Left cardiac atrium (tissue), 4 donors: ENCODE data around the gene KCNQ5. TPM values are rescaled to one million over a fixed set of nuclear protein-coding genes. Genes with fewer than 3 reads are reported as not detected.

Experiments
- ATAC-seq, 2 donors: fragments of 200-7000 bp; cut with Tn5 transposase; one replicate each; pipeline ENCODE4 v1.9.1; 2020; ENCODE audit warnings: mild to moderate bottlenecking in 2 of 2, moderate library complexity in 2 of 2
- DNase-seq: peaks from one replicate; pipeline ENCODE4 v3.0.0-alpha.2; 2020
- intact Hi-C, 2 donors: fragments of 100-400 bp; cut with DNase I; formaldehyde crosslinking; loops; one replicate each; pipeline versions ENCODE4 v1.14.1 to v1.15.1; 2022 to 2023
- total RNA-seq, 2 donors: library from RNA; stranded (reverse); fragmentation: NEBNext Ultra II Directional; extraction: Animal tissue kit (Norgen Biotek cat#: 25700); gene quantifications; one replicate each; pipeline ENCODE4 v1.2.1, GENCODE V29; 2021
- donor health status: DM: no; HTN: yes; CAD: no.
- donor health status: DM: no; HTN: yes; CAD: no; lungs with severe emphysema.
- donor health status: DM: yes; HTN: yes; CAD: no.
- donor health status: Dilated cardiomyopathy.

Gene KCNQ5
- total RNA-seq, 2 donors from 2014 or later, result 0.16 to 0.44 TPM

DNA sequence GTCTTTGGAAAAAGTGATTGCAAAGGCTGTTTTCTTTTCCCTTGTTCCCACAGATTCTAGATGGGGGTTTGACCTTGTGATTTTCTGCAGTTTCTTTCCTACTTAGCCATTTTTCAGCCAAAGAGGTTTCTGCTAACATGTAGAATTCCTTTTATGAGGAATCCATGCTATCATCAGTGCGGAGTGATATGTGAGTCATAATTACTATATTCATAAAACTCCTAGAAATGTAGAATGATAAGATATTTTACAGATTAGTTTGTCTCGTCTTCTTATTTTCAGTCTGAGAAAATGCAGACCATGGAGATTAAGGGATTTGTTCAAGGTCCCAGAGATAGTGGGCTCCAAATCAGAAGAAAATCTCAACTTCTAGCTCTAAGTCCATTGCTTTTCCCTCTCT, 98.6 kb downstream of the KCNQ5 start:
- DNase-seq, result no peak
- intact Hi-C loops, result no loop called here
- ATAC-seq, result no peak

- intact Hi-C loops, result no loop called here
- ATAC-seq (no peak), DNase-seq (no peak)
These were observed 99.5 kb downstream of the KCNQ5 start for GRCh38 chr6:72721346-72721745.

DNA sequence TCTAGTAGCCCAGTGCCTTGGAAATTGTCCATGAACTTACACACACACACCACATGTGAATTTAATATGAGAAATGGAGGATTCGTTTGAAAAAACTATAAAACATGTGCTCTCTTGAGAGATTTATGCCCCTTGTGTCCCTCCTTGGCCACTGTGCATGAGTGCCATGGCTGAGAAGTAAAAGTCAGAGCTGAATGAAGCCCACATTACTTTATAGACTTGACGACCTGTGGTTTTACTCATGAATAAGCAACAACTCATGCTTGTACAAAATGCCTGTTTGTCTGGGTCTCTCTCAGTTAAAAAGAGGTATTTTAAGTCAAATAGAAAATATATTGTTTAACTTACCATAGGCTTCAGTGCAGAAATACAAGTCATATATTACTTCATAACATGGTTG, 102.7 kb downstream of the KCNQ5 start:
- DNase-seq, result no peak
- no peak for ATAC-seq
- intact Hi-C loops, result no loop called here

- intact Hi-C loops, result no loop called here
- no peak for ATAC-seq
These were observed 107.0 kb downstream of the KCNQ5 start for GRCh38 chr6:72728706-72729343.

DNA sequence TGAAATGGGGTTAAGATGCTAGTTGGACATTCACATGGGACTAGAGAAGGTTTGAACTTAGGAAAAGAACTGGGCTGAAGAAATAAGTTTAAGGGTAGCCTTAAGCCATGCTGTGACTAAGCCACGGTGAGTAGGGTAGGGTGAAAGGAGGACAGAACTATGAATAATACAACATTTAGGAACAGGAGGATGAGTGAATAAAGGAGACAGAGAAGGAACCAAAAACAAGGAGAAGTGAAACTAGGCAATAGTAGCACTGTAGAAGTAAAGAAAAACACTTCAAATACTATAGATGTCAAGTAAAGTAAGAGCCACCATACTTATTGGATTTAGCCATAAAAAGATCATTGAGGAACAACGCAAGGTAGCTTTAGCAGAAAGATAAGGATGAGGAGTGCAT, 111.2 kb downstream of the KCNQ5 start:
- no peak for DNase-seq
- intact Hi-C loops, result no loop called here
- no peak for ATAC-seq

More at GRCh38 chr6:72728706-72729343, 107.0 kb downstream of the KCNQ5 start:
- no peak for DNase-seq

- no peak for DNase-seq
- intact Hi-C loops, result no loop called here
- no peak for ATAC-seq
These were observed 116.2 kb downstream of the KCNQ5 start for GRCh38 chr6:72738091-72738490.

DNA sequence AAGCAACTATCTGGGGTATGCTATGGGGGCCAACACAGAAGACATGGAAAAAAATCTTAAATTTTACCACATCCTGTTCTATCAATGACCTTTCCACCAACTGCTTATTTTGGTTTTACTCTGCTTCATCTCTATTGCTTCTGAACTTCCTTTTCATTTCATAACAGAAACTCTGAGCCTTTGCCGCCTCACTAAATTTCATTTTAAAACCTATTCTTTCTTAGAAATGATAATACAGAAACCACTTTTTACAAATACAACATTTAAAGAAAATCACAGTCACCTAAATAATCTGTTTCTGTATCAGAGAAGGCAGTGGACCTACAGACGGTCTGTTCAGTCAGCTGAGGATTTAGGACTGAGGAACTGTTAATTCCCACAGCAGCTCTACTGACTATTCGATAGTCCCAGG, 117.5 kb downstream of the KCNQ5 start:
- DNase-seq, result no peak
- no peak for ATAC-seq
- intact Hi-C loops, result no loop called here

DNA sequence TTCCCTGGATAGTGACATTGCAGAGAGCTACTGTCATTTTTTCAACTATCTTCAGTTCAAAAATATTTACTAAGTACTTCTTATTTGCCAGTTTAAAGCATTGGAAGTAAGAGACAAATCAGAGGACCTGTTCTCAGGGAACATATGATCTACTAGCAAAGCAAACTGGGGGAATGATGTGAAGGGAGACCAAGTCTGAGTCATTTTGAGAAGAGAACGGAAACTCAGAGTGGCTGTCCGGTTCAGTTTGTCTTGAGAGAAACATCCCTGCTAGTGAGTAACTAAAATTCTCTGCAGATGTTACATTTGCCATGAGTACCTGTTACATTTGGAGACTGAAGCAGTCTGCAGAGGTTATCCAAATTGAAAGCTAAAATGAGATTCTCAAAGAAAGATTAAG, 118.3 kb downstream of the KCNQ5 start:
- intact Hi-C loops, result no loop called here
- DNase-seq (no peak), ATAC-seq (no peak)

- no peak for DNase-seq
- ATAC-seq, result no peak
- intact Hi-C loops, result no loop called here
These were observed 119.2 kb downstream of the KCNQ5 start for GRCh38 chr6:72741083-72741482.

DNA sequence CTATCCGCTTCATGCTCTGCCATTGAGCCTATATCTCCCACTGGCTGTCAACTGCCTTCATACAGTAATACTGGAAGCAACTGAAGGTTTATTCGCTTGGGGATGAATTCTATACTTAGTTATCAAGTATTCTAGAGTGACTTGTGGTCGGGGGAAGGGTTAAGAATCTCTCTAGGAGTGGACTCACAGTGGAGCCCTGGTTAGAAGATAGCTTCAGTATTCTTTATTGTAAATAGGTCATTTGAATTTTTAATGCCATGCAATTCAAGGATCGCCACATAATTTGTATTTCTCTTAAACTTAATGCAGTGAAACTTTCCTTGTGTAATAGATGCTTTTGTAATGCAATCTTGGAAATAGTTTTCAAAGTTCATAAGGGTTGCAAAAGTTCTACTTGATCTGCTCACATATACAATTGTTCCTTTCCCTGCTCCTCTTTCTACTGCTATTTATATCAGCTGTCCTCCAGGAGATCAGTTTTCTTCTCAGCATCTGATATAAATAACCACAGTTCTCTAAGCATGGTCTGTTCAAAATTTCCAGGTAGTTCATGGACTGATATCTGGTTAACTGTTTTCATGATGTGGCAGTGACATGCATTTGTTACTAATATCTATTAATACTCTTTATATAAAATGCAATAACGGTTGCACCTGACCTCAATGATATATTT, 120.3 kb downstream of the KCNQ5 start:
- ATAC-seq, result no peak
- intact Hi-C loops, result no loop called here
- no peak for DNase-seq

- DNase-seq (no peak), ATAC-seq (peak in 1 of 2 donors; percentile 86)
- intact Hi-C loops, result no loop called here
These were observed 124.4 kb downstream of the KCNQ5 start for GRCh38 chr6:72746276-72746675.

DNA sequence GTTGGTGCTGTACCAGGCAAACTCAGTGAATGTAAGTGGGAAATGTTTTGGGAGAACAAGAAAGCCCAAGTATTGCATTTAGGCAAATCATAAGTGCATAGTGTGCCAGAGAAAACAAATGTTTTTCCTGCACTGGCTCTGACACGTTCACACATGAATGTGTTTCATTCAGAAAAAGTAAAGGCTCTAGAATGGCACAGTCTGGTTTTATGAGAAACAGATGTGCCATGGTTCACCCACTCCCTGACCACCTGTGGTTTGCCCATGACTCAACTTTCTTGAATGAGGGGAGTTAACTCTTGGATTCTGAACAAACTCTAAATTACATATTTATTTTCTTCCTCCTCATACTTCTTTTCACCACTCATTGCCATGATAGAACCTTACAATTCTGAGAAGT, 126.9 kb downstream of the KCNQ5 start:
- DNase-seq (no peak), ATAC-seq (peak in 1 of 2 donors; percentile 88)
- intact Hi-C loops, result no loop called here

DNA sequence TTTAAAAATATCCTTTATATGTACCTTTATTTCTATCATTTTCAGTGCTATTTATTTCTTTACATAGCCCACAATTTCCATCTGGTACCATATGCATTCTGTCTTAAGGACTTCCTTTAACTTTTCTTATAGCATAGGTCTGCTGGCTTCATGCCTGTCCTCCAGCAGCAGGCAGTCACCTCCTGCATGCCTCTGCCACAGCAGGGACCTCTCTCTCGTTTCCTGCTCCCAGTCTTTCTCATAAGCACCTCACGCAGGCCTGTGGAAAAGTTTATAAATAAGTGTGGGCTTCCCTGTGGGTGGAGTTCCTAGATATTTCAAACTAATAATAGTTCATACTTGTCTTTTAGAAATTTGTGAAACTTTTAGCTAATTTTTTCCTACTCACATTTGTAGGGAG, 133.9 kb downstream of the KCNQ5 start:
- DNase-seq, result no peak
- no peak for ATAC-seq
- intact Hi-C loops, result no loop called here

DNA sequence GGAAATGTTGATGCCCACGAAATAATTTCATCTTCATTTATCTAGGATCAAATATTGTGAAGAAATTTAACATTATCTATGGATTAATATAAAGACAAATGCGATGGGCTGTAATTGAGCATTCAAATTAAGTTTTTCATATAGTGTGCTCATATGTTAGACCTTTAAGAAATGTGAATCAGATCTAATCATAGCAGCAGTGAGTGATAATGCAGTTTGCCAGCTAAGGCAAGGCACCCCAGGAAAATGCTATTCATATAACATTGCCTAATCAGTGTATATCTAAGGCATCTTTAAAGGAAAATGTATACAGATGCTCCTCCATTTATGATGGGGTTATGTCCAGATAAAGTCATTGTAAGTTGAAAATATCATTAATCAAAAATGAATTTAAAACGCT, 135.2 kb downstream of the KCNQ5 start:
- intact Hi-C loops, result no loop called here
- ATAC-seq (no peak), DNase-seq (no peak)

- no peak for ATAC-seq
- DNase-seq, result no peak
- intact Hi-C loops, result no loop called here
These were observed 136.1 kb downstream of the KCNQ5 start for GRCh38 chr6:72757926-72758325.

- intact Hi-C loops, result no loop called here
These were observed 137.0 kb downstream of the KCNQ5 start for GRCh38 chr6:72758901-72759300.

DNA sequence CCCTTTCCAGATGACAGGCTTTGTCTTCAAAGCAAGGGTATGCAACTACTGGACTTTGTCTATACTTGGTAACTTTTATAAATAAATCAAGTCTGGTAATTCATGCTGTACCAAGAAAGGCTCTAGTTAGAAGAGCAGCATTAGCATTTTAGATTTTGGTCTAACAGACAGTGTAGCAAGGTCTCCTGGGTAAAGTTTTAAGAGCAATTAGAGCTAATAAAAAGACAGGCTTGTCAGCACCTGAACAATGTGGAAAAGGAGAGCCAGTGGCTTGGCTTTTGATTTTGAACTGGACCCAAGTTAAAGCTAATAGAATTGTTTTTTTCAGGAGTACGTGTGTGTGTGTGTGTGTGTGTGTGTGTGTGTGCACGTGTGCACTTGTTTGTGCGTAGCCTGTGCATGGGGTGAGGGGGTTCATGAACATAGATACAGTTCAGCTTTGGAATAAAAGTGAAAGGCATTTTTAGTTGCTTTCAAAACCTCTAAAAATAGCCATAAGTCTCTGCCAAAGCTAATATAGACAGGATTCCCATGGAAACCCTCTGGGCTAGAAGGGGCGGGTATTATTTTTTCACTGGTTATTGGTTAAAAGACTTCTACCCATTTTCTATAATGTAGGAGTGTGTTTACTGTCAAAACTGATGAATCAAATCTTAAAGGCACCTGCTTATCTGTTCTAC, 138.4 kb downstream of the KCNQ5 start:
- DNase-seq, result no peak
- intact Hi-C loops, result no loop called here
- ATAC-seq, result peak; percentile 44 to 64

More at GRCh38 chr6:72758901-72759300, 137.0 kb downstream of the KCNQ5 start:
- DNase-seq, result no peak
- no peak for ATAC-seq

DNA sequence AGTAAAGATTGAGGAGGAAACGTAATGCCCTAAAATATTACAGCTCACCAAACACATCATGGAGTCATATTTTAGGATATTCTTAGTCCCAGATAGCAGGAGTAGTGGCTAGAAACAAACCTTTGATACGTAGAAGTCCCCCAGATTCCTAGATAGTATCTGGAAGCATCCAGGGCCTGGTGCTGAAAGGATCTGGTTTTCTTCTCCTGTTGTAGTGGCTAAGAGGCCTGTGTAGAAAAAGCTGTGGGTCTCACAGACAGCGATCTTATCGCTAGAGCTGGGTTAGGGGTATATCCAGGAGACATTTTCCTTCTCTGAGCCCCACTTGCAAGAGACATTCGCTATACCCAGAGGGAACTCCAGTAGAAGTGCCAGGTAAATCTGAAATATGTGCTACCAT, 139.9 kb downstream of the KCNQ5 start:
- DNase-seq, result no peak
- intact Hi-C loops, result no loop called here
- no peak for ATAC-seq

DNA sequence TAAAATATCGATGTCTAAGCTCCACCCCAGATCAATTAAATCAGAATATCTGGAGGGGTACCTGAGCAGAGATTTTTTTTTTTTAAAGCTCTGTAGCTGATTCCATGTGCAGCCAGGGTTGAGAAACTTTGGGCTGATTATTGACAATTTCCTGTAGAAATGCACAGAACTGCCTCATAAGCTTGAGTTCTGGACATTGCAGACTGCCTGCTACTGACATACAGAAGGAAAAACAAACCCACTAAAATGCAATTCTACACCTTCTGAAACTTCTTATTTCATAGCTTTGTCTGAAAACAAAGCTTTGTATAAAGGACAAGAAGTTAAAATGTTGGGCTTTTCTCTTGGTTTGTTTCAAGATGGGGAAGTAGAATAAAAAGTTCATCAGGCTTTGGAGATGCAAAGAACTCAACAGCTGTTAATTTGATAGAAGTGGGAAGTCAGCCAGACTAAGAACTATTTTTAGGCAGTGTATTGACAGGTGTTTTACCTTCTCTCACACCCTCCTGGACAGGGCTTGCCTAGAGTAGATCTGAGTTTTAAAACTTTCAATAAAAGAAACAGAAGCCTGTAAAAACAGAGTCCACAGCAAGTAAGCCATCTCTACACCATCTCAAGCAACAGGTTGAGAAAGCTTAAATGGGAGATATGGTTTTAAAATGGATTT, 147.7 kb downstream of the KCNQ5 start:
- DNase-seq (no peak), ATAC-seq (no peak)
- intact Hi-C loops, result no loop called here

DNA sequence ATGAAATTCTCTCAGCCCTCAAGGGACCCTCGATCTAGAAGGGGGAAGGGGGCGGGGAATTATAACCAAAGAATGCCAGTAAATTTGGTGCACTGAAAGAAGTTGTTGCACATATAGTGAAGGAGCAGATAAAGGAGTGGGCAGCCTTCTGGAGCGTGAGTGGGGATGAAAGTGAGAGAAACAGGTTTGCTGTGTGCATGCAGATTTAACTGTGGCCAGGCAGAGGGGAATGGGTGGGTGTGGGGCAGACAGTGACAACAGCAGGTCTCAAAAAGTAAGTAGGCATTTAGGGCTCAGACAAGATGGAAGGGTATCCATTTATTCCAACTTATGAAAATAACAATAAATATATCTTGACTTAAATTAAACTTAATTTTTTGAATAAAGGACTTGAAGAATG, 149.1 kb downstream of the KCNQ5 start:
- intact Hi-C loops, result no loop called here
- DNase-seq (no peak), ATAC-seq (no peak)
